HepG2 (cell line): ENCODE data around the gene PEX5L. TPM values are rescaled to one million over a fixed set of nuclear protein-coding genes. Genes with fewer than 3 reads are reported as not detected.

ENCODE experiments used
- ATAC-seq: fragments of 200-7000 bp; cut with Tn5 transposase; 3 replicates; pipeline ENCODE4 v1.9.1; 2020; ENCODE audit warnings: mild to moderate bottlenecking, moderate library complexity
- BruUV-seq: library from RNA; stranded (reverse); fragments of 400-500 nt; replicated peaks from 2 replicates; lab custom pipeline; 2021; lab: Mats Ljungman, UMichigan
- CTCF ChIA-PET: fragments of 300-600 bp; formaldehyde crosslinking; extraction: SDS; loops from one replicate; lab custom pipeline; 2021; ENCODE audit warnings: low total read pairs, inconsistent platforms, low intra/inter-chr PET ratio; lab: Yijun Ruan, JAX
- POLR2A ChIA-PET: fragments of 350-600 bp; sonication (Branson Sonifier 250); formaldehyde crosslinking; loops from one replicate; lab custom pipeline; 2020; ENCODE audit warnings: antibody characterized with exemption, inconsistent platforms; lab: Yijun Ruan, JAX
- DNase-seq: peaks from one replicate; pipeline ENCODE4 v3.0.0-alpha.2; 2015; ENCODE audit warnings: low spot score
- FAIRE-seq: peaks from 3 replicates; lab custom pipeline; 2011; peaks lifted over from hg19 to GRCh38; lab: Jason Lieb, UNC
- H2AFZ ChIP-seq: one replicate; pipeline ENCODE4 v1.6.1; 2011; ENCODE audit warnings: low read length, inconsistent platforms
- H3K27ac ChIP-seq: fragments of 300-600 bp; 3 replicates; pipeline ENCODE4 v1.8.0; 2011; ENCODE audit warnings: mixed run types, mild to moderate bottlenecking, mixed read lengths, low read length, inconsistent platforms; ENCODE audit not compliant: insufficient read depth; ENCODE audit errors: extremely low read length
- H3K27me3 ChIP-seq, 2 experiments: fragments of 200-600 bp in 1 of 2; 2 replicates in 1 of 2; 3 replicates in 1 of 2; pipeline versions ENCODE4 v1.6.0 to v1.8.0; 2011; ENCODE audit warnings: low read length in 2 of 2, mild to moderate bottlenecking in 2 of 2, moderate library complexity in 2 of 2, inconsistent platforms in 1 of 2; ENCODE audit not compliant: insufficient read depth in 2 of 2, control insufficient read depth in 1 of 2
- H3K36me3 ChIP-seq, 2 experiments: fragments of 200-600 bp in 1 of 2; replicated peaks in 1 of 2; 2 replicates in 1 of 2; 3 replicates in 1 of 2; pipeline versions ENCODE4 v1.5.1 to v1.8.0; 2011; ENCODE audit warnings: low read length in 2 of 2, inconsistent platforms in 1 of 2; ENCODE audit not compliant: insufficient read depth in 2 of 2, control insufficient read depth in 1 of 2
- H3K4me1 ChIP-seq: 2 replicates; pipeline ENCODE4 v1.5.1; 2012; ENCODE audit warnings: low read length, inconsistent platforms; ENCODE audit not compliant: insufficient read depth
- H3K4me2 ChIP-seq: 2 replicates; pipeline ENCODE4 v1.6.0; 2011; ENCODE audit warnings: low read depth, low read length, inconsistent platforms
- H3K4me3 ChIP-seq, 3 experiments: fragments of 200-600 bp in 1 of 3; sonication (generic), shearing (Covaris generic) in 1 of 3; replicated peaks in 1 of 3; 2 replicates each; pipeline ENCODE4 v1.5.1; 2011 to 2016; ENCODE audit warnings: low read length in 3 of 3, inconsistent platforms in 2 of 3, low read depth in 2 of 3, mild to moderate bottlenecking in 2 of 3, control low read depth in 1 of 3, mixed read lengths in 1 of 3; ENCODE audit not compliant: insufficient read depth in 1 of 3
- H3K79me2 ChIP-seq: one replicate; pipeline ENCODE4 v1.6.1; 2011; ENCODE audit warnings: low read length, inconsistent platforms; ENCODE audit not compliant: insufficient read depth
- H3K9ac ChIP-seq: 2 replicates; pipeline ENCODE4 v1.6.0; 2011; ENCODE audit warnings: mild to moderate bottlenecking, low read depth, low read length, inconsistent platforms; ENCODE audit not compliant: insufficient read depth
- H3K9me3 ChIP-seq: 2 replicates; pipeline ENCODE4 v1.5.1; 2012; ENCODE audit warnings: mild to moderate bottlenecking, low read length
- H4K20me1 ChIP-seq: 2 replicates; pipeline ENCODE4 v1.6.0; 2011; ENCODE audit warnings: inconsistent platforms, mild to moderate bottlenecking, low read length, moderate library complexity; ENCODE audit not compliant: insufficient read depth
- CC2D1A ChIP-seq: sonication (generic); formaldehyde crosslinking; IDR thresholded peaks from 2 replicates; pipeline ENCODE4 v1.8.1; 2023; ENCODE audit warnings: mild to moderate bottlenecking, missing genetic modification reagents
- ZBTB3 ChIP-seq: sonication (generic); formaldehyde crosslinking; IDR thresholded peaks from 2 replicates; pipeline ENCODE4 v1.4.0; 2020; ENCODE audit warnings: low read depth, mild to moderate bottlenecking, moderate library complexity, missing genetic modification reagents, borderline replicate concordance
- ZNF207 ChIP-seq: fragments of 450-650 bp; IDR thresholded peaks from 2 replicates; pipeline ENCODE4 v1.6.1; 2016; ENCODE audit warnings: antibody characterized with exemption, borderline replicate concordance
- ZNF709 ChIP-seq: sonication (generic); formaldehyde crosslinking; IDR thresholded peaks from 2 replicates; pipeline ENCODE4 v1.5.0; 2020; ENCODE audit warnings: mild to moderate bottlenecking, missing genetic modification reagents
- ZNF788 ChIP-seq: sonication (generic); formaldehyde crosslinking; IDR thresholded peaks from 2 replicates; pipeline ENCODE4 v1.5.0; 2020; ENCODE audit warnings: mild to moderate bottlenecking, missing genetic modification reagents, borderline replicate concordance
- WGBS: methylation state at CpG from one replicate; pipeline ENCODE4 v1.1.6; 2017; ENCODE audit warnings: low lambda C conversion rate; 5-methylcytosine and 5-hydroxymethylcytosine counted together
- in situ Hi-C: cut with HindIII; loops from 2 replicates; pipeline ENCODE4 v1.10.0; 2017; ENCODE audit warnings: low pct_unique_long_range_greater_than_20kb; ENCODE audit not compliant: extremely low pct_ligation_motif_present
- intact Hi-C: fragments of 100-400 bp; cut with micrococcal nuclease; formaldehyde crosslinking; loops from one replicate; pipeline ENCODE4 v1.10.0; 2022; ENCODE audit not compliant: unreplicated experiment
- polyA plus RNA-seq, 8 experiments: library from polyadenylated mRNA; depleted of rRNA in 3 of 8; stranded (reverse) in 7 of 8; unstranded in 1 of 8; fragments of >200 nt; fragmentation: Illumina TruSeq in 4 of 8; extraction: Trizol in 4 of 8; gene quantifications; 2 replicates each; pipeline versions ENCODE4 v1.2.1 to v1.2.3, GENCODE V29; 2011 to 2016; ENCODE audit warnings: low read depth in 4 of 8, missing spikeins in 1 of 8, mixed read lengths in 1 of 8; ENCODE audit not compliant: insufficient read depth in 1 of 8
- total RNA-seq, 5 experiments: library from RNA; depleted of rRNA; stranded (reverse); fragments of >200 nt; fragmentation: Illumina TruSeq; extraction: Trizol; gene quantifications; 2 replicates each; pipeline ENCODE4 v1.2.3, GENCODE V29; 2016; ENCODE audit warnings: low read depth in 1 of 5

PEX5L gene
- total and polyA plus RNA-seq, 2 of the 13 experiments (the other 11 are each of a cell fraction or from before 2014, with no cell fraction given): not detected

DNA sequence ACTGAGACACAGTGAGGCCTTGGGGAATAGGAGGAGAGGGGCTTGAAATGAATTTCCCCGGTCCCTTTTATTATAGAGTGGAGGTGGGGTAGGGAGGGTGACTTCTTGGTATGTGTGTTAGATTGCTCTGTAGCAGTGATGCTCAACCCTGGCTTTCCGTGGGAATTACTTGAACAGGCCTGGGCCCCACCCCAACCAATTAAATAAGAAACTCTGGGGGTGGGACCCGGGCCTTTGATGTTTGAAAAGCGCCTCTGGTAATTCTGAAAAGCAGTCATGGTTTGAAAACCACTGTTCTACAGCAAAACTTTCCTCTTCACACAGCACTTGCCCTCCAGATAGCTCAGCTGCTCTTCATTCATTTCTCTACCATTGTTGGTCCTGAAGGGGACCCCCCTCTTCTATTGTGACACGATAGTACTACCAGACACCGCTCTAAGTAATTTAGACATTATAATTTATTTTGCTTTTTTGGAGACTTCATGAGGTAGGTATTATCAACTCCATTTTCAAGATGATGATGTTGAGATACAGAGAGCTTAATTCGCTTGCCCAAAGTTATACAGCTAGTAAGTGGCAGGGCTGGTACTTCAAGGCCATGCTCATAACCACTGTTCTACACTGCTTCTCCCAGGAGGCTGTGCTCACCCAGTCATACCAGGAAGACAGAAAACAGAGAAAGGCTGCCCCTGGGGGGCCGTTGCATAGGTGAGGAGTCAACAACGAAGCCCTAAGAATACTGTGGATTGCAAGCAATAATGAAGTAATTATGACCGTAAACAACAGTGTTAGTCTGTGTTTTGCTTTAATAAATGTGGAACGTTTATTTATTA, 176.2 kb downstream of the PEX5L start (continued):
- TF ChIP-seq ZNF788 (CRISPR knock-in tag) (no peak), ZNF709 (CRISPR knock-in tag) (no peak), CC2D1A (CRISPR knock-in tag) (no peak), ZBTB3 (no peak)

- FAIRE-seq: no peak
- intact Hi-C loops: no loop called here
Observed at GRCh38 chr3:179853176-179853575, 183.6 kb downstream of the PEX5L start.

More at GRCh38 chr3:179853176-179853575, 183.6 kb downstream of the PEX5L start:
- Histone ChIP-seq H4K20me1 (no peaks in the 10 kb centered on the region), H3K27me3 (no peaks in the 10 kb centered on the region), H2AFZ (no peak overlapping the region), H3K4me2 (no peak overlapping the region), H3K27ac (no peak overlapping the region), H3K4me1 (no peaks in the 10 kb centered on the region), H3K4me3 (no peak overlapping the region), H3K9ac (no peak overlapping the region), H3K79me2 (no peaks in the 10 kb centered on the region), H3K9me3 (no peaks in the 10 kb centered on the region), H3K36me3 (no peaks in the 10 kb centered on the region)
- no peak for TF ChIP-seq ZNF207
- in situ Hi-C loops: no loop called here
- no TSS peak for BruUV-seq
- WGBS: 0% methylated on average over 2 of the region's 2 CpGs
- DNase-seq (no peak), ATAC-seq (no peak)
- POLR2A ChIA-PET: no interaction called here
- CTCF ChIA-PET: no interaction called here
